WI38 (cell line): ENCODE data around the gene TOX2.

Experiments used
- H3K4me3 ChIP-seq: 2 replicates; pipeline ENCODE4 v1.5.1; 2011; ENCODE audit warnings: low read depth, mild to moderate bottlenecking, control low read depth, low read length
- TF ChIP-seq, protein P1 (sequence below): IDR thresholded peaks from 2 replicates; pipeline ENCODE4 v1.5.1; 2012; ENCODE audit warnings: low read depth, mild to moderate bottlenecking, control low read depth, low read length

Gene TOX2

DNA sequence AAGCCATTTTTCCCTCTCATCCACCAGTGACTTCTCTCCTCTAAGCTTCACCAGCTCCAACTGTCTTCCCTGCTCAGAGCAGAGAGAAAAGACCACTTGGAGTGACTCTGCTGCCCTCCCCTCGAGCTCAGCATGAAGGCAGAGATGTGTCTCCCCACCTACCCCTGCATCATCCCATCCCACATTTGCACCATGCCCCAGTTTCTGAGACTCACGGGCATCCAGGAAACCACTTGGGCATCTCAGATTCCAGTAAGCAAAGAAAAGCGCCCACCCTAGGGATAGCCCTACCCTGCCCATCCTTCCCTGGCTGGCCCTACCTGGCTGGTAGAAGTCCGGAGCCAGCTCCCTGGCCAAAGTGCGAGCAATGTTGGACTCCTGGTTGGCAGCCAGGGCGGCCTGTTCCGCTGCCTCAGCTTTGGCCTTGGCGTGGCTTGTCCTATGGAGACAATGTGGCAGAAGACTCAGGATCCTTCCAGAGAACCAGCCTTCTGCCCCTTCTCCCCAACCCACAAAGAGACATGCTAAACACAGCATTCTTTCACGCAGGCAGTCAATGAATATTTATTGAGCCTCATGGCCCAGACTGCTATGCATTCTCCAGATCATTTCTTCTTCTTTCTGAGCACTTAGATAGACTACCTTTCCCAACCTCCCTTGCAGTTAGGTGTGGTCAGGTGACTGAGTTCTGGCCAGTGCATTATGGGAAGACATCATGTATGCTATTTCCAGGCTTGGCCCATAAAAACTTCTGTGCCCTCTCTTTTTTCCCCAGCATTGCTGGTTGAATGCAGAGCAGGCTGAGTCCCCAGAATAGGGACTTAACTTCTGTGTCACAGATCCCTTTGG is 203.8 kb downstream of the TOX2 start:
- no peak overlapping the region for H3K4me3 ChIP-seq
- TF ChIP-seq, protein P1, sequence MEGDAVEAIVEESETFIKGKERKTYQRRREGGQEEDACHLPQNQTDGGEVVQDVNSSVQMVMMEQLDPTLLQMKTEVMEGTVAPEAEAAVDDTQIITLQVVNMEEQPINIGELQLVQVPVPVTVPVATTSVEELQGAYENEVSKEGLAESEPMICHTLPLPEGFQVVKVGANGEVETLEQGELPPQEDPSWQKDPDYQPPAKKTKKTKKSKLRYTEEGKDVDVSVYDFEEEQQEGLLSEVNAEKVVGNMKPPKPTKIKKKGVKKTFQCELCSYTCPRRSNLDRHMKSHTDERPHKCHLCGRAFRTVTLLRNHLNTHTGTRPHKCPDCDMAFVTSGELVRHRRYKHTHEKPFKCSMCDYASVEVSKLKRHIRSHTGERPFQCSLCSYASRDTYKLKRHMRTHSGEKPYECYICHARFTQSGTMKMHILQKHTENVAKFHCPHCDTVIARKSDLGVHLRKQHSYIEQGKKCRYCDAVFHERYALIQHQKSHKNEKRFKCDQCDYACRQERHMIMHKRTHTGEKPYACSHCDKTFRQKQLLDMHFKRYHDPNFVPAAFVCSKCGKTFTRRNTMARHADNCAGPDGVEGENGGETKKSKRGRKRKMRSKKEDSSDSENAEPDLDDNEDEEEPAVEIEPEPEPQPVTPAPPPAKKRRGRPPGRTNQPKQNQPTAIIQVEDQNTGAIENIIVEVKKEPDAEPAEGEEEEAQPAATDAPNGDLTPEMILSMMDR: no peak
